Endothelial cell of umbilical vein (primary cell): ENCODE results near the gene ABT1. TPM values are rescaled to one million over a fixed set of nuclear protein-coding genes. Genes with fewer than 3 reads are reported as not detected.

Experiments used
- BruUV-seq: library from RNA; stranded (reverse); fragments of 400-500 nt; replicated peaks from 2 replicates; lab custom pipeline; 2021; lab: Mats Ljungman, UMichigan
- CTCF ChIA-PET: fragments of 300-600, 350-600 bp; sonication (Branson Sonifier 250); formaldehyde crosslinking; loops from one replicate; lab custom pipeline; 2021; ENCODE audit warnings: antibody characterized with exemption, inconsistent platforms; lab: Charles Lee
- POLR2A ChIA-PET: fragments of 300-600, 350-600 bp; sonication (Branson Sonifier 250); formaldehyde crosslinking; loops from one replicate; lab custom pipeline; 2021; ENCODE audit warnings: antibody characterized with exemption, inconsistent platforms; lab: Charles Lee
- DNase-seq: peaks from one replicate; pipeline ENCODE4 v3.0.0-alpha.2; 2011; ENCODE audit warnings: low read depth, low spot score
- FAIRE-seq: peaks from 2 replicates; lab custom pipeline; 2011; peaks lifted over from hg19 to GRCh38; lab: Jason Lieb, UNC
- H2AFZ ChIP-seq: 2 replicates; pipeline ENCODE4 v1.6.0; 2012; ENCODE audit warnings: low read depth, low read length, control low read depth, inconsistent platforms
- H3K27ac ChIP-seq: 2 replicates; pipeline ENCODE4 v1.5.1; 2011; ENCODE audit warnings: low read depth, mild to moderate bottlenecking, control low read depth, low read length, moderate library complexity; ENCODE audit not compliant: insufficient read depth
- H3K27me3 ChIP-seq, 2 experiments: 2 replicates each; pipeline versions ENCODE4 v1.6.0 to v1.6.1; 2011; ENCODE audit warnings: low read length in 2 of 2, mixed read lengths in 1 of 2; ENCODE audit not compliant: control insufficient read depth in 2 of 2, insufficient read depth in 2 of 2
- H3K36me3 ChIP-seq, 2 experiments: 2 replicates in 1 of 2; 3 replicates in 1 of 2; pipeline ENCODE4 v1.5.1; 2011; ENCODE audit warnings: low read length in 2 of 2, mild to moderate bottlenecking in 1 of 2, moderate library complexity in 1 of 2; ENCODE audit not compliant: control insufficient read depth in 2 of 2, insufficient read depth in 2 of 2; ENCODE audit errors: extremely low read depth in 1 of 2
- H3K4me1 ChIP-seq: 3 replicates; pipeline ENCODE4 v1.5.1; 2011; ENCODE audit warnings: mild to moderate bottlenecking, low read length; ENCODE audit not compliant: control insufficient read depth, insufficient read depth; ENCODE audit errors: extremely low read depth
- H3K4me2 ChIP-seq: 2 replicates; pipeline ENCODE4 v1.6.1; 2011; ENCODE audit warnings: low read length, control low read depth, mixed read lengths; ENCODE audit not compliant: insufficient read depth
- H3K4me3 ChIP-seq, 3 experiments: fragments of 200-600 bp in 1 of 3; sonication (generic), shearing (Covaris generic) in 1 of 3; replicated peaks in 1 of 3; 2 replicates each; pipeline ENCODE4 v1.5.1; 2011 to 2016; ENCODE audit warnings: control low read depth in 3 of 3, low read length in 3 of 3, mild to moderate bottlenecking in 2 of 3, inconsistent platforms in 1 of 3, low read depth in 1 of 3, moderate library complexity in 1 of 3; ENCODE audit not compliant: insufficient read depth in 1 of 3
- H3K79me2 ChIP-seq: 2 replicates; pipeline ENCODE4 v1.6.0; 2012; ENCODE audit warnings: low read length, inconsistent platforms; ENCODE audit not compliant: control insufficient read depth, insufficient read depth
- H3K9ac ChIP-seq: replicated peaks from 2 replicates; pipeline ENCODE3; 2011; ENCODE audit warnings: low read length, control low read depth; ENCODE audit not compliant: insufficient read depth; ENCODE audit errors: extremely low read depth
- H3K9me1 ChIP-seq: replicated peaks from 3 replicates; pipeline ENCODE4 v1.6.0; 2011; ENCODE audit warnings: mild to moderate bottlenecking, low read length; ENCODE audit not compliant: control insufficient read depth, insufficient read depth; ENCODE audit errors: extremely low read depth
- H3K9me3 ChIP-seq: replicated peaks from 2 replicates; pipeline ENCODE4 v1.5.1; 2012; ENCODE audit warnings: low read length, inconsistent platforms; ENCODE audit not compliant: control insufficient read depth, insufficient read depth
- H4K20me1 ChIP-seq: replicated peaks from 2 replicates; pipeline ENCODE3; 2011; ENCODE audit warnings: mild to moderate bottlenecking, low read length; ENCODE audit not compliant: control insufficient read depth, insufficient read depth; ENCODE audit errors: extremely low read depth
- CTCF ChIP-seq, 2 donors: IDR thresholded peaks; 1 replicate in 1 of 2; 2 replicates in 1 of 2; pipeline ENCODE4 v1.5.1; 2011; ENCODE audit warnings: low read length in 2 of 2, mild to moderate bottlenecking in 2 of 2, moderate library complexity in 2 of 2, control low read depth in 1 of 2, inconsistent platforms in 1 of 2, low read depth in 1 of 2; ENCODE audit not compliant: insufficient read depth in 1 of 2; ENCODE audit errors: extremely low read depth in 1 of 2
- EZH2 ChIP-seq: IDR thresholded peaks from 2 replicates; pipeline ENCODE4 v1.6.1; 2012; ENCODE audit warnings: borderline replicate concordance, low read depth, mild to moderate bottlenecking, moderate library complexity, low read length, inconsistent platforms; ENCODE audit not compliant: severe bottlenecking
- FOS ChIP-seq: IDR thresholded peaks from 2 replicates; pipeline ENCODE4 v1.6.1; 2011; ENCODE audit warnings: mild to moderate bottlenecking, low read length, moderate library complexity, borderline replicate concordance; ENCODE audit not compliant: insufficient read depth
- GATA2 ChIP-seq: IDR thresholded peaks from 2 replicates; pipeline ENCODE4 v1.7.0; 2011; ENCODE audit warnings: low read depth, mild to moderate bottlenecking, moderate library complexity, mixed read lengths, low read length; ENCODE audit not compliant: insufficient read length, insufficient read depth
- JUN ChIP-seq: IDR thresholded peaks from 2 replicates; pipeline ENCODE4 v1.6.1; 2011; ENCODE audit warnings: borderline replicate concordance, low read depth; ENCODE audit not compliant: insufficient read length, insufficient read depth
- MAX ChIP-seq: IDR thresholded peaks from 2 replicates; pipeline ENCODE4 v1.6.1; 2011; ENCODE audit not compliant: insufficient read depth, insufficient read length
- MYC ChIP-seq: IDR thresholded peaks from one replicate; pipeline ENCODE4 v1.6.1; 2011; ENCODE audit warnings: mild to moderate bottlenecking, low read depth, low read length
- POLR2A ChIP-seq: IDR thresholded peaks from 2 replicates; pipeline ENCODE4 v1.6.1; 2012; ENCODE audit warnings: low read depth, mild to moderate bottlenecking, control low read depth, low read length
- POLR2AphosphoS5 ChIP-seq: IDR thresholded peaks from 2 replicates; pipeline ENCODE4 v1.6.1; 2012; ENCODE audit warnings: low read depth, mild to moderate bottlenecking, control low read depth, low read length, moderate library complexity; ENCODE audit not compliant: insufficient read depth
- dilution Hi-C: fragments of 300-500 bp; cut with MboI; formaldehyde crosslinking; loops from one replicate; pipeline ENCODE4 v1.15.0; 2019; ENCODE audit warnings: low sequenced_read_pairs; ENCODE audit not compliant: extremely low pct_ligation_motif_present
- intact Hi-C: fragments of 100-400 bp; cut with micrococcal nuclease; formaldehyde crosslinking; loops from one replicate; pipeline ENCODE4 v1.10.0; 2022
- polyA plus RNA-seq, 4 experiments: library from polyadenylated mRNA; depleted of rRNA in 3 of 4; stranded (reverse) in 3 of 4; unstranded in 1 of 4; fragments of >200 nt; gene quantifications; 2 replicates each; pipeline versions ENCODE4 v1.2.1 to v1.2.3, GENCODE V29; 2011 to 2012; ENCODE audit warnings: missing spikeins in 1 of 4
- total RNA-seq: library from RNA; stranded (reverse); gene quantifications from 2 replicates; pipeline ENCODE4 v1.2.3, GENCODE V29; 2021

ABT1 gene
- total and polyA plus RNA-seq, 2 donors (not counting 3 experiments of a cell fraction or from before 2014, with no cell fraction given): 20.1 to 22.2 TPM

GRCh38 chr6:26554447-26554696 is 42.4 kb upstream of the ABT1 start:
- intact Hi-C loops (loop anchor here (1.0 to 10.0 kb wide), 4 partner anchors 223 to 530 kb away; a partner anchor contains a TSS), dilution Hi-C loops (no loop called here)
- H3K79me2 ChIP-seq: no peaks in the 10 kb centered on the region
- no peaks in the 10 kb centered on the region for H3K36me3 ChIP-seq
- BruUV-seq: no TSS peak
- H3K27me3 ChIP-seq: no peaks in the 10 kb centered on the region
- H3K4me1 ChIP-seq: peaks cover 13% of the 10 kb centered on the region
- H3K4me2 ChIP-seq: peak overlapping the region; percentile 100
- FAIRE-seq: no peak
- H3K9me1 ChIP-seq: no peaks in the 10 kb centered on the region
- peak overlapping the region; percentile 66 for H3K9ac ChIP-seq
- H3K4me3 ChIP-seq: peak overlapping the region; percentile 30 to 94 (median 70)
- ChIA-PET POLR2A (no interaction called here), CTCF (interaction anchor here (0.8 to 5.7 kb wide), 7 partner anchors 15 to 379 kb away, joined by 3 to 36 read pairs (median 12); partner anchors contain the start of gene HMGN4)
- DNase-seq: no peak
- no peaks in the 10 kb centered on the region for H4K20me1 ChIP-seq
- peak overlapping the region; percentile 43 for H3K27ac ChIP-seq
- H2AFZ ChIP-seq: peak overlapping the region; percentile 88
- TF ChIP-seq POLR2AphosphoS5 (no peak), MAX (no peak), EZH2 (no peak), GATA2 (no peak), MYC (no peak), CTCF (IDR thresholded peaks at IDR 0.05; ENCODE audit: extremely low read depth in 1 of 2, insufficient read depth in 1 of 2, low read depth in 1 of 2, low read length in 2 of 2) (no peak), JUN (no peak), FOS (no peak), POLR2A (no peak)
- no peaks in the 10 kb centered on the region for H3K9me3 ChIP-seq
